Mesothelial cell of epicardium (in vitro differentiated cells): Measurements from ENCODE around the gene NSD1. TPM values are rescaled to one million over a fixed set of nuclear protein-coding genes. Genes with fewer than 3 reads are reported as not detected.

Experiments
- DNase-seq, 2 experiments: peaks; one replicate each; pipeline ENCODE4 v3.0.0; 2021; ENCODE audit warnings: low spot score in 2 of 2; ENCODE audit not compliant: unreplicated experiment in 2 of 2
- H3K27ac Mint-ChIP-seq: 2 replicates; pipeline ENCODE4 v1.8.0; 2021; ENCODE audit warnings: mixed read lengths
- H3K27me3 Mint-ChIP-seq: 2 replicates; pipeline ENCODE4 v1.8.0; 2021; ENCODE audit warnings: low read depth, mixed read lengths
- H3K36me3 Mint-ChIP-seq: 2 replicates; pipeline ENCODE4 v1.8.0; 2021; ENCODE audit warnings: mixed read lengths
- H3K4me1 Mint-ChIP-seq: 2 replicates; pipeline ENCODE4 v1.8.0; 2021; ENCODE audit warnings: mixed read lengths
- H3K4me3 Mint-ChIP-seq: 2 replicates; pipeline ENCODE4 v1.8.0; 2021; ENCODE audit warnings: mild to moderate bottlenecking, moderate library complexity, mixed read lengths
- H3K9me3 Mint-ChIP-seq: 2 replicates; pipeline ENCODE4 v1.8.0; 2021; ENCODE audit warnings: mixed read lengths
- CTCF ChIP-seq: fragments of 200-600 bp; sonication (generic); IDR thresholded peaks from one replicate; pipeline ENCODE4 v1.5.0; 2021; ENCODE audit warnings: antibody characterized with exemption; ENCODE audit not compliant: unreplicated experiment
- total RNA-seq: library from RNA; stranded (reverse); gene quantifications from 3 replicates; pipeline ENCODE4 v1.2.1, GENCODE V29; 2021

Gene NSD1
- total RNA-seq, 1 donor from 2014 or later: 164 TPM

- Mint-ChIP-seq H3K27ac (peak overlapping the region; percentile 16), H3K27me3 (no peaks in the 10 kb centered on the region), H3K4me3 (no peak overlapping the region), H3K4me1 (peaks cover 12% of the 10 kb centered on the region), H3K36me3 (peaks cover 9% of the 10 kb centered on the region), H3K9me3 (peaks cover 3% of the 10 kb centered on the region)
- TF ChIP-seq CTCF: no peak
- DNase-seq: no peak
These were observed 50.3 kb downstream of the NSD1 start for GRCh38 chr5:177183766-177184360.

GRCh38 chr5:177185993-177186392, 52.4 kb downstream of the NSD1 start:
- H3K27ac Mint-ChIP-seq: no peak overlapping the region
- DNase-seq: no peak
- H3K9me3 Mint-ChIP-seq: peaks cover 3% of the 10 kb centered on the region
- H3K27me3 Mint-ChIP-seq: no peaks in the 10 kb centered on the region
- H3K36me3 Mint-ChIP-seq: peaks cover 9% of the 10 kb centered on the region
- no peak for TF ChIP-seq CTCF
- peaks cover 11% of the 10 kb centered on the region for H3K4me1 Mint-ChIP-seq
- no peak overlapping the region for H3K4me3 Mint-ChIP-seq

- Mint-ChIP-seq H3K27ac (peak overlapping the region; percentile 7), H3K36me3 (peaks cover 8% of the 10 kb centered on the region)
- no peak for TF ChIP-seq CTCF
These were observed 53.1 kb downstream of the NSD1 start for GRCh38 chr5:177186645-177187044.

GRCh38 chr5:177188775-177189174, 55.2 kb downstream of the NSD1 start:
- no peak for TF ChIP-seq CTCF
- Mint-ChIP-seq H3K9me3 (peaks cover under 1% of the 10 kb centered on the region), H3K36me3 (peaks cover 12% of the 10 kb centered on the region), H3K4me1 (peaks cover 11% of the 10 kb centered on the region), H3K27ac (peak overlapping the region; percentile 65), H3K4me3 (no peak overlapping the region), H3K27me3 (no peaks in the 10 kb centered on the region)
- DNase-seq: no peak

More at GRCh38 chr5:177186645-177187044, 53.1 kb downstream of the NSD1 start:
- H3K9me3 Mint-ChIP-seq: peaks cover 3% of the 10 kb centered on the region
- peaks cover 11% of the 10 kb centered on the region for H3K4me1 Mint-ChIP-seq
- no peak for DNase-seq
- no peaks in the 10 kb centered on the region for H3K27me3 Mint-ChIP-seq
- no peak overlapping the region for H3K4me3 Mint-ChIP-seq

- H3K27ac Mint-ChIP-seq: peak overlapping the region; percentile 16
- H3K36me3 Mint-ChIP-seq: peaks cover 10% of the 10 kb centered on the region
- H3K27me3 Mint-ChIP-seq: no peaks in the 10 kb centered on the region
- peaks cover 11% of the 10 kb centered on the region for H3K4me1 Mint-ChIP-seq
- DNase-seq: no peak
- H3K4me3 Mint-ChIP-seq: no peak overlapping the region
- no peaks in the 10 kb centered on the region for H3K9me3 Mint-ChIP-seq
- TF ChIP-seq CTCF: no peak
These were observed 55.8 kb downstream of the NSD1 start for GRCh38 chr5:177189416-177189815.
